Left ventricle myocardium inferior (tissue), 1 donor: ENCODE measurements around the gene AP3M1. TPM values are rescaled to one million over a fixed set of nuclear protein-coding genes. Genes with fewer than 3 reads are reported as not detected.

Experiments used
- DNase-seq: peaks from one replicate; pipeline ENCODE4 v3.0.0-alpha.2; 2020
- H3K27ac ChIP-seq: fragments of 200-600 bp; replicated peaks from 2 replicates; pipeline ENCODE4 v1.8.0; 2021
- H3K27me3 ChIP-seq: fragments of 200-600 bp; 2 replicates; pipeline ENCODE4 v1.8.0; 2021; ENCODE audit warnings: low read depth
- H3K36me3 ChIP-seq: fragments of 200-600 bp; 2 replicates; pipeline ENCODE4 v1.8.0; 2021
- H3K4me1 ChIP-seq: fragments of 200-600 bp; 2 replicates; pipeline ENCODE4 v1.8.0; 2021
- H3K4me3 ChIP-seq: fragments of 200-600 bp; 2 replicates; pipeline ENCODE4 v1.8.0; 2021; ENCODE audit warnings: mild to moderate bottlenecking, moderate library complexity
- H3K9me3 ChIP-seq: fragments of 200-600 bp; replicated peaks from 2 replicates; pipeline ENCODE4 v1.8.0; 2021
- CTCF ChIP-seq: fragments of 200-600 bp; IDR thresholded peaks from 2 replicates; pipeline ENCODE4 v1.8.0; 2021; ENCODE audit warnings: antibody characterized with exemption, mild to moderate bottlenecking, borderline replicate concordance
- intact Hi-C: fragments of 100-400 bp; cut with micrococcal nuclease; formaldehyde crosslinking; loops from one replicate; pipeline ENCODE4 v1.11.0; 2022
- total RNA-seq: library from RNA; stranded (reverse); fragmentation: NEBNext Ultra II Directional; extraction: Animal tissue kit (Norgen Biotek cat#: 25700); gene quantifications from one replicate; pipeline ENCODE4 v1.2.1, GENCODE V29; 2021
- donor health status: DM: no; HTN: yes; CAD: no; lungs with severe emphysema.

The AP3M1 gene
- total RNA-seq, 1 donor from 2014 or later: 30.6 TPM

- Histone ChIP-seq H3K4me1 (peaks cover 30% of the 10 kb centered on the region), H3K27ac (no peak overlapping the region), H3K27me3 (no peaks in the 10 kb centered on the region), H3K36me3 (no peaks in the 10 kb centered on the region), H3K4me3 (no peak overlapping the region), H3K9me3 (no peaks in the 10 kb centered on the region)
- DNase-seq: no peak
- intact Hi-C loops: no loop called here
- TF ChIP-seq CTCF: no peak
Measured at GRCh38 chr10:74171625-74172024, 21.0 kb upstream of the AP3M1 start.

DNA sequence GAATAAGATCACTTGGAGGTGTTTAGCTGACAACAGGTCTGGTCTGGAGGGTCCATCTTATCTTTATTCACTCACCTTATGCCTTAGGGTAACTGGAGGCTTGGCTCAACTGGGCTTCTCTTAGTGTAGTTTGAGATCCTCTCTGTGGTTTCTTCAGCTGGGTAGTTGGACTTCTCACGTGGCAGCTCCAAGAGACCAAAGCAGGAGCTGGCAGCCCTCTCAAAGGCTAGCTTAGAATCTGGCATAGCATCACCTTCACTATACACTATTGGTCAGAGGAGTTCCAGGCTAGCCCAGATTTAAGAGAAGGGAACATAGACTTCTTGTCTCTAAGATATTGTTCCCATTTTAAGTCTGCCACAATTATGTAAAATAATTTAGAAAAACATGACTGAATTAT lies 16.8 kb upstream of the AP3M1 start:
- Histone ChIP-seq H3K9me3 (no peaks in the 10 kb centered on the region), H3K36me3 (no peaks in the 10 kb centered on the region), H3K4me3 (no peak overlapping the region), H3K27me3 (no peaks in the 10 kb centered on the region), H3K4me1 (peaks cover 22% of the 10 kb centered on the region), H3K27ac (no peak overlapping the region)
- intact Hi-C loops: no loop called here
- no peak for DNase-seq
- no peak for TF ChIP-seq CTCF

DNA sequence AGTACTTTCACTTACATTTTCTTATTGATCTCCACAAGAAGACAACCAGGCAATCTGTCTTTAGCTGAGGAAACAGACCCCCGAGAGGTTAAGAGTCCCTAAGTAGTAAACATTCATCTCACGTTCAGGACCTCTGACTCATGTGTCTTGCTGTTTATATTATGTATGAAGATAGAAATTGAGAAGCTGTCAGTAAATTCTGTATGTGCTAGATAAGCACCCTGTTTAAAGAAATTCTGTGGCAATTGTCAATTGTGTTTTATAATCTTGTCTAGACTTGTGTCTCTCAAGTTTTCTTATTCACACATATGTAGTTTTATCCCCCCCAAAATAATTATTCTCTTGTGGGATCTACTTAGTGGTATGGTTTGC lies 14.9 kb upstream of the AP3M1 start:
- no peak for TF ChIP-seq CTCF
- intact Hi-C loops: no loop called here
- no peaks in the 10 kb centered on the region for H3K27me3 ChIP-seq
- DNase-seq: no peak
- no peak overlapping the region for H3K4me3 ChIP-seq
- H3K4me1 ChIP-seq: peaks cover 22% of the 10 kb centered on the region
- H3K9me3 ChIP-seq: no peaks in the 10 kb centered on the region
- H3K27ac ChIP-seq: no peak overlapping the region
- no peaks in the 10 kb centered on the region for H3K36me3 ChIP-seq

DNA sequence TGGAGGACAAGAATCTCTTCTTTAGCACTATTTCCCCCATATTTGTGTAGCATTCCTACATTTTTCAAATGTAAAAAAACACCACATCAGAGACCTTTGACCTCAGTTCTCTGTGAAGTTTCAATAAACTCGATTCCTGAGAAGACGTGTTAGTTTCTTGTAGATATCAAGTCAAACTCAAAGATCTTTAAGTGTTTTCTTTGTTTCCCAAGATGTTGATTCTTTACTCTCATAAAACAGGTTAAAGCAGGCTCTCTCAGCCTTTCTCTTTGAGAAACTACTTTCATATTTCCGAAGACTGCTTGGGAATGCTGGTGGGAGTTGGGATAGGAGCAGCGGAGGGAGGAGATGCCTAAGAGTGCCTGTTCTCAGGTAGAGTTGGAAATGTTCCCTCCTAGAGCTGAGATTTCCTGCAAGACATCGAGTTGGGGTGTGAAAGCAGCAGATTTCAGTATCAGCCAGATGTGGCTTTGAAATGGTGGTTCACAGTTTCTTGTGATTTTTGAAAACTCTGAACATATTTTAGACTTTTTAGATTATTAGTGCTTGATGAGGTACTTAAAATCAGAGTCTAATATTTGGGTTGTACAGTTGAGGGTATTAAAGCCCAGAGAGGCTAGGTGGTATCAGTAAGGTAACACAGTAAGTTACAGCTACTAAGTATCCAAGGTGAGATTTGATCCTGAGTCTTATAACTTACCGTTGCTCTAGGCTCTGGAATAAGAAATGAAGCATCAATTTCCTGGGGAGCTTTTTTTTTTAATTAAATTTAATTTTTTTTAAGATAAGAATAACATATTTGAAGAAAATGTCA lies 14.3 kb upstream of the AP3M1 start:
- no peaks in the 10 kb centered on the region for H3K36me3 ChIP-seq
- intact Hi-C loops: no loop called here
- peaks cover 27% of the 10 kb centered on the region for H3K4me1 ChIP-seq
- H3K9me3 ChIP-seq: no peaks in the 10 kb centered on the region
- H3K4me3 ChIP-seq: no peak overlapping the region
- no peak for DNase-seq
- TF ChIP-seq CTCF: no peak
- H3K27me3 ChIP-seq: no peaks in the 10 kb centered on the region
- H3K27ac ChIP-seq: no peak overlapping the region

DNA sequence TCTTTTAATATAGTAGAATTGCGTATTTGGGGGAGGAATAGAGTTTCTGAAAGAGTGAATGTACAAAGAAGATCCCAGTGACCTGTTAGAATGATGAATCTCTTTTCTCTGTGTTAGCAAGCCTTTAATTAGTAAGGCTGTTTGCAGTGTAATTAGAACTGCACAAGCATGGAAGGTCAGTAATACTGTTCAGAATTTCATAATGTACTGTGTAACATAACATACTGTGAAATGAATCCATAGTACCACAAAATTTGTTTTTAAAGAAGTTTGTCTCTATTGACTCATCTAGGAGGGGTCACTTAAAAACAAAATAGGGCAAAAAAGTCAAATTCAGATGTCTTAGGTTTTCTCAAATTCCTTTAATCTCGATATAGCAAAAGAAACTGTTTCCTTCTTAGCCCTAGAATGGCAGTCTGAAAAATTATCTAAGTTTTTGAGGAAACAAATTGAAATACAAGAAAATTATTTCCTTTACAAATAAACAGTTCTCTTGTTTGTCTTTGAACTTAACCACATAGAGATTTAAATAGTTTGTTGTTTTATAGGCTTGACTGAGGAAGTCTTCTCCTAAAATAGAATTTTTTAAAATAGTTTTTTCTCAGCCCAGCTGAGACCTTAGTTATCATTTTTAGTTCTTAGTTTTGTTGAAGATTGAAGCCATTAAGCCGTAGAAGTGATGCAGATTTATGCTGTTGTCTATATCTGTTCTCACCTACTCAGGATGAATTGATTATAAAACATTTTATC lies 12.9 kb upstream of the AP3M1 start:
- Histone ChIP-seq H3K4me1 (peaks cover 20% of the 10 kb centered on the region), H3K4me3 (no peak overlapping the region), H3K27me3 (no peaks in the 10 kb centered on the region), H3K27ac (no peak overlapping the region), H3K9me3 (no peaks in the 10 kb centered on the region), H3K36me3 (no peaks in the 10 kb centered on the region)
- TF ChIP-seq CTCF: no peak
- intact Hi-C loops: no loop called here
- no peak for DNase-seq
